ENCODE measurements around the gene MGAT5B.
"Not testable (repeated sequence)": the region's sequence is repeated elsewhere in the genome, so short reads cannot be mapped to it uniquely, and the experiment has no call there.

MGAT5B gene

GRCh38 chr17:76948726-76949342, 80.6 kb downstream of the MGAT5B start:
- DNase-seq (ENCODE audit: low spot score): no peak

GRCh38 chr17:76949913-76950695, 81.9 kb downstream of the MGAT5B start:
- no peak for DNase-seq (ENCODE audit: low spot score)

DNA sequence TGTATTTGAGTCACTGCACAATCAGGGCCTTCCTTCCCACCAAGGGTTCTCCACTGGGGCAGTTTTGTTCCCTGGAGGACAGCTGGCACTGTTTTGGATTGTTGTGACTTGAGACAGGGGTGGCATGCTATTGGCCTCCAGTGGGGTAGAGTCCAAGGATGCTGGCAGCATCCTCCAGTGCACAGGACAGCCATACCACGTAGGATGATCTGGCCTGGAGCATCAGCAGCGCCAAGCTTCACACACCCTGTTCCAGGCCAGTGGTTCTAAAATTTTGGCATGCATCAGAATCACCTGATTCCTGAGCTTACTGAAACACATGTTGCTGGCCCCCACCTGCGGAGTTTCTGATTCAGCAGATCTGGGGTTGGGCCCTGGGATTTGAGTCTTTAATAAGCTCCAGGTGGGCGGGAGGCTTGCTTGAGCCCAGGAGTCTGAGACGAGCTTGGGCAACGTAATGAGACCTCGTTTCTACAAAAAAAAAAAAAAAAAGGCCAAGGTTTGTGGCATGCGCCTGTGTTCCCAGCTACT, 83.2 kb downstream of the MGAT5B start:
- no peak for DNase-seq (ENCODE audit: low spot score)

DNA sequence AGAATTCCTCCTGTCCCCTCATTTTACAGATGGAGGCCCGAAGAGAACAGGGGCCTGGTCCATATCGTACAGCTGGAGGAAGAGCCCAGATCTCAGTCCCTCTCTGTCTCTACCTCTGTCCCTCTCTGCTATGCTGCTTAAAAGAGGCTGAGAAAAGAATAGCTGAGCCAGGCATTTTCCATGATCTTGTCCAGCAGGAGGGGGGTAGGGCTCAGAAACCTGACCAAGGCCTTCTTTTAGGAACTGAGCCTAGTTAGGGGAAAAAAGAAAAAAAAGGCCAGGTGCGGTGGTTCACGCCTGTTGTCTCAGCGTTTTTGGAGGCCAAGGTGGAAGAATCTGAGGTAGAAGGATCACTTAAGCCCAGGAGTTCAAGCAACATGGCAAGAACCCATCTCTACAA, 84.2 kb downstream of the MGAT5B start:
- no peak for DNase-seq (ENCODE audit: low spot score)

GRCh38 chr17:76953066-76953465, 84.9 kb downstream of the MGAT5B start:
- no peak for DNase-seq (ENCODE audit: low spot score)

DNA sequence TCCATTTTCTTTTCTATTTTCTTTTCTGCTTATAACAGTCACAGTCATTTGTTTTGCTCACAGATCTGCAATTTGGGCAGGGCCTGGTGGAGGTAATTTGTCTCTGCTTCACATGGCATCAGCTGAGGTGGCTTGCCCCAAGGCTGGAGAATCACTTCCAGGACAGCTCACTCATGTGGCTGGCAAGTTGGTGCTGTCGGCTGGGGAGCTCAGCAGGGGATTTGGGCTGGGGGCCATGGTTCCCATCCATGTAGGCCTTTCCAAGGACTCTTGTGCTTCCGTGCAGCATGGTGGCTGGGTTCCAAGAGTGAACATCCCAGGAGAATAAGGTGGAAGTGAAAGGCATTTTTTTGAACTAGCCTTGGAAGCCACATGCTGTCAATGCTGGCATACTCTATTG, 85.7 kb downstream of the MGAT5B start:
- no peak for DNase-seq (ENCODE audit: low spot score)

GRCh38 chr17:76955191-76955590, 87.0 kb downstream of the MGAT5B start:
- DNase-seq (ENCODE audit: low spot score): no peak

DNA sequence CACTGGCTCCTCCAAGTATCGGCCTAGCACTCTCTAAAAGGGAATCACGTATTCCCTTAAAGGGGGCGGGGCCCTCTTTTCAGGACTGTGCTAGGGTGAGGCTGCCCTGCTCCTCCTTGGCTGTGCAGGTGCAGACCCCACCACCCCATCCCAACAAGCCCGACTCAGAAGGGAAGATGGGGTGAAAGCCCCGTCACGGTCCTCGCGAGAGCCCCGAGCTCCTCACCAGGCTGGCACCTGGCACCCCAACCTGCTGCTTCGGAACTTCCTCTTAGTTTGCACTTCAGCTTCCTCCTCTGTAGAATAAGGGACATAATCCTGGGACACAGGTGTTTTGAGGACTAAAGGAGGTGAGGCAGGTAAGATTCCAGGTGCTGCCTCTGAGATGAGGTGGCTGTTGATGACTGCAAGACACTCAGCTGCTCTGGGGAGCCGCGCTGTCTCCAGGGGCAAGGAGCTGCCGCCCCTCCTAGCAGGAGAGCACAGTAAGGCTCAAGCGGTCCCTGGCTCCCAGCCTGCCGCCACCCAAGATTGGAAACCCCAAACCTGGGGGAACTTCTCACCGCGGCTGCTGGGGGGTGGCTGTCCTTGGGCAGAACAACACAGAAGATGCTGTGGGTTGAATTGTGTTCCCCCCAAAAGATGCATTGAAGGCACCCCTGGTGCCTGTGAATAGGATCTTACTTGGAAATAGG, 88.8 kb downstream of the MGAT5B start:
- no peak for DNase-seq (ENCODE audit: low spot score)

GRCh38 chr17:76957678-76958464, 89.7 kb downstream of the MGAT5B start:
- peak; percentile 40 for DNase-seq (ENCODE audit: low spot score)

DNA sequence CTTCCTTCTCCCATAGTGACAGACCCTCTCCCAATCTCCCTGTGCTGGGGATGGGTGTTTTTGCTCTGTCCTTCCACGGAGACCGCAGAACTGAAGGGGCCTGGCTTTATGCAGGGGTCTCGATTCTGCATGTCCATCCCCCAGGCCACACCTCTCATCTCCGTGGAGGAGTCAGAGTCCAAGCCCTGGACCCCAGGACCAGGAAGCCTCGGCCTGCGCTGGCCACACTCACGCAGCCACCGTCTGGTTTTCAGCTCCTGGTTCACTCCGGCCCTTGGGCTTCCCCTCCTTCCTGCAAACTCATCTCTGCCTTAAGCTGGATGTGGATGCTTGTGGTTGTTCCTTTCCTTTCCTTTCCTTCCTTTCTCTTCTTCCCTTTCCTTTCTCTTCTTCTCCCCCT, 90.8 kb downstream of the MGAT5B start:
- DNase-seq (ENCODE audit: low spot score): no peak

DNA sequence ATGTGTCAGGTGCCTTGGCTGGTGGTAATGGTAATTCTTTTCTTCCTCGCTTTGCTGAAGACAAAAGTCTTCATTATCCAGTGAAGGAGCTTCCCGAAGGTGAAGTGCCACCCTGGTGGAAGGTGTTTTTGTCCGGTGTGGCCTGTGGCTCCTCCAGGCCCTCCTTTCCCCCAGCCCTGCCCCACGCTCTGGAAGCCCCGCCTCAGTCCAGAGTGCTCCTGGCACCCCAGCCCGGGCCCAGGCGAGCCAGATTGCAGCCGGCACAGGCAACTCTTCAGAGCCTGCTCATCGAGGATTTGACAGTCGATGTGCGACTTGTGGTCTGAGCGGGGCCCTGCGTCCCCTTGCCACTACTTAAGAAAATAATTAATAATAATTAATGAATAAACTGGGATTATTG, 93.7 kb downstream of the MGAT5B start:
- DNase-seq (ENCODE audit: low spot score): no peak

GRCh38 chr17:76962858-76963257, 94.7 kb downstream of the MGAT5B start:
- DNase-seq (ENCODE audit: low spot score): no peak

DNA sequence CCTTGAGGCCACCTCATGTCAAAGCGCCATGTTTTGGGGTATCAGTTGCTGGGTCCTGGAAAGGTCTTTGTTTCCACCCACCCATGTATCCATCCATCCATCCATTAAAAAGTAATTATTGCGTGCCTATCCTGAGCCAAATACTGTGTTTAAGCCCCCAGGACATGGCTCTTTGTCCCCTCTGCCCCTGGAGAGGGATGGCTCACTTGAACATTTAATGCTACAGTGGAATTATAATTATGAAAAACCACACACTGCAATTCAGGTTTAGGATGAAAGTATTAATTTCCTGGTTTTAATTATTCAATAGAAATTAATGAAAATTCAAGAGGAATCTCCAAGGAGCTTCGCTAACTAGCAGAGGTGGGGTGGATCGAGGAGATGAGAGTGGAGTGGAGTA, 97.8 kb downstream of the MGAT5B start:
- no peak for DNase-seq (ENCODE audit: low spot score)

DNA sequence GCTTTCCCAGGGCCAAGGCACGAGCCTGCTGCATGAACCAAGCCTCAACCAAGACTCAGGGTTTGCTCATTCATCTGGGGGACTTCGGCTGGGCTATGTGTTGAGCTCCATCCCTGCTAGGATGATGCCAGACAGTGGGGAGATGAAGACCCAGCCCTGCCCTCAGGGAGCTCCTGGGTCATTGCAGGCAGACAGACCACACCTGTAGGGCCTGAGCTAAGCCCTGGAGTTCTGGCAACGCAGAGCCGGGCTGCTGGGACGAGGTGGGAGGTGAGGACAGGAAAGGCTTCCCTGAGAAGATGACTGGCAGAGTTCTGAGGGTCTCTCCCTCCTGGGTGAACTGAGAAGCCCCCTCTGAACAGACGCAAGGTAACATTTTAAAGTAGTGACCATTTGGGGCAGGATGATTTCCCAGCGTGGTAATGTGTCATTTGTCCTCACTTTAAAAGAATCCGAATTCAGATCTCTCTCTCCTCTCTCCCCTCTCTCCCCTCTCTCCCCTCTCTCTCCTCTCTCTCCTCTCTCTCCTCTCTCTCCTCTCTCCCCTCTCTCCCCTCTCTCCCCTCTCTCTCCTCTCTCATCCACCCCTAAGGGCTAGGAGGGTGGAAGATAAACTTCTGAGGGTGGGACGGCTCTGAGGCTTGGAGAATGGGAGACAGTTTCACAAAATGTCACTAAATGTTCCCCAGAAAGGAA, 98.4 kb downstream of the MGAT5B start:
- no peak for DNase-seq (ENCODE audit: low spot score)

DNA sequence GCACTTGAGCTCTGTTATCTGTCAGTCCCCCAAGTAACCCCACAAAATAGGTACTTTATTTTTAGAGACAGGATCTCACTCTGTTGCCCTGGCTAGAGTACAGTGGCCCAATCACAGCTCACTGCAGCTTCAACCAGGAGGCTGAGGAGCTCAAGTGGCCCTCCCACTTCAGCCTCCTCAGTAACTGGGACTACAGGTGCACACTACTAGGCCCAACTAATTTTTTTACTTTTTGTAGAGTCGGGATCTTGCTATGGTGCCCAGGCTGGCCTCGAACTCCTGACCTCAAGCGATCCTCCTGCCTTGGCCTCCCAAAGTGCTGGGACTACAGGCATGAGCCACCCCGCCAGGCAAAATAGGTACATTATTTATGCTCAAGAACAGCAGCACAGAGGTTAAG, 99.6 kb downstream of the MGAT5B start:
- no peak for DNase-seq (ENCODE audit: low spot score)

GRCh38 chr17:76968707-76969597, 100.7 kb downstream of the MGAT5B start:
- peak; percentile 92 for DNase-seq (ENCODE audit: low spot score)

GRCh38 chr17:76969598-76970172, 101.5 kb downstream of the MGAT5B start:
- DNase-seq (ENCODE audit: low spot score): no peak

DNA sequence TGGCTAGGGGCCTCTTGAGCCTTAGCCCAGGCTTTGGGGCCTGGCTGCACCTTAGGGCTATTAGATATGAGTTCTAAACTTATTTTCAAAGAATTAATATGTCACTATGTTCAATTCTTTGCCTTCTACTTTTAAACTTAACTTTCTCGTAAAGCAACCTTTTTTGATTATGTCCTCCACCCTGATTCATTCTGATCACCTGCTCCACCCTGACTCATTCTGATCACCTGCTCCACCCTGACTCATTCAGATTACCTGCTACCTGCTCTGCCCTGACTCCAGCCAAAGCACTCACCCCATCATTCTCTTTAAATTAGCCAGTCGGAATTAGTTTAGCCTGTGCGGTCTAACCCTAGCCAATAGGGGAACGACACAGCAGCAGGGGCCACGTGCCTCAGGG, 102.0 kb downstream of the MGAT5B start:
- DNase-seq (ENCODE audit: low spot score): not testable (repeated sequence)

DNA sequence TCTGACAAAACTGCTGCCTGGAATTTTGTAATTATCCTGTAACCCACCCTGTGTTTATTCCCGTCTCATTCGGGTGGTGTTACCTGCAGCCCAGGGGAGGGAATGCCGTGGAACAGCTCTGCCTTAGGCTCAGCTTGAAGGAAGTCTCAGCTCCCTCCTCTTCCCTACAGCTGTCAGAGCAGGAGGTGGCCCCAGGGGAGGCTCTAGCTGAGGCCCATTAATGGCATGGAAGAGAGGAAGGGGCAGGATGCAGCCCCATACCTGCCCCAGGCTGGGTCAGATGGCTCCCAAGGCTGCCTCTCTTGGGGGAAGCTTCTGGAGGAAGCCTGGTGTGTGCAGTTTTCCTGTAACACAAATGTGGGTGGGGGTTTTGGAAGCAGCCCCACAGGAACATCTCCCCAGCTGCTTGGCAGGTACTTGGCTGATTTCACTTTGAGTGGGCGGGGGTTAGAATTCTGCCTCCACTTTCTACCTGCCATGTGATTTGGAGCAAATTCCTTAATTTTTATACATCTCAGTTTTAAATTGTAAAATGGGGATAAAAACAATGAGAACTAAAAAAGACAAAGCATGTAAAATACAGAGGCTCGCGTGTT, 103.9 kb downstream of the MGAT5B start:
- DNase-seq (ENCODE audit: low spot score): no peak

All from SK-N-DZ (cell line).